WTC11 (cell line): ENCODE results near the gene UGT1A5. TPM values are rescaled to one million over a fixed set of nuclear protein-coding genes. Genes with fewer than 3 reads are reported as not detected.

ENCODE experiments used
- ATAC-seq: fragments of 200-7000 bp; cut with Tn5 transposase; 2 replicates; pipeline ENCODE4 v1.10.0; 2021; ENCODE audit warnings: mild to moderate bottlenecking, moderate library complexity
- CTCF ChIA-PET: fragments of 300-600 bp; sonication (Branson Sonifier 250); formaldehyde crosslinking; loops from one replicate; lab custom pipeline; 2021; ENCODE audit warnings: antibody characterized with exemption; lab: Charles Lee
- POLR2A ChIA-PET: fragments of 350-600 bp; sonication (Branson Sonifier 250); formaldehyde crosslinking; loops from one replicate; lab custom pipeline; 2021; ENCODE audit warnings: antibody characterized with exemption; lab: Charles Lee
- DNase-seq: peaks from one replicate; pipeline ENCODE4 v3.0.0; 2021; ENCODE audit warnings: low spot score
- H3K27ac Mint-ChIP-seq: 2 replicates; pipeline ENCODE4 v1.8.0; 2021; ENCODE audit warnings: mixed read lengths
- H3K27me3 Mint-ChIP-seq: 2 replicates; pipeline ENCODE4 v1.8.0; 2021; ENCODE audit warnings: low read depth, mild to moderate bottlenecking, moderate library complexity, mixed read lengths
- H3K36me3 Mint-ChIP-seq: 2 replicates; pipeline ENCODE4 v1.8.0; 2021; ENCODE audit warnings: mixed read lengths
- H3K4me1 Mint-ChIP-seq: 2 replicates; pipeline ENCODE4 v1.8.0; 2022; ENCODE audit warnings: mixed read lengths
- H3K4me3 Mint-ChIP-seq: 2 replicates; pipeline ENCODE4 v1.8.0; 2021; ENCODE audit warnings: mild to moderate bottlenecking, moderate library complexity, mixed read lengths
- H3K9me3 Mint-ChIP-seq: 2 replicates; pipeline ENCODE4 v1.8.0; 2021; ENCODE audit warnings: mixed read lengths
- FOXJ3 ChIP-seq: sonication (generic); formaldehyde crosslinking; IDR thresholded peaks from 2 replicates; pipeline ENCODE4 v1.9.0; 2021; ENCODE audit warnings: missing genetic modification reagents, mild to moderate bottlenecking, borderline replicate concordance
- HMGA2 ChIP-seq: fragments of 250-450 bp; sonication (Bioruptor Pico); IDR thresholded peaks from 2 replicates; pipeline ENCODE4 v1.4.0; 2021; ENCODE audit warnings: mild to moderate bottlenecking, moderate library complexity
- NR1H2 ChIP-seq: sonication (generic); formaldehyde crosslinking; IDR thresholded peaks from 2 replicates; pipeline ENCODE4 v1.9.0; 2021; ENCODE audit warnings: mild to moderate bottlenecking, moderate library complexity, missing genetic modification reagents
- SP1 ChIP-seq: sonication (generic); formaldehyde crosslinking; conservative IDR thresholded peaks from 2 replicates; pipeline ENCODE4 v1.8.1; 2022; ENCODE audit warnings: missing genetic modification reagents
- TCF7 ChIP-seq: sonication (generic); formaldehyde crosslinking; IDR thresholded peaks from 2 replicates; pipeline ENCODE4 v1.8.0; 2022; ENCODE audit warnings: mild to moderate bottlenecking, low read depth, missing genetic modification reagents, moderate library complexity
- ZNF396 ChIP-seq: fragments of 250-450 bp; sonication (Bioruptor Pico); IDR thresholded peaks from 2 replicates; pipeline ENCODE4 v1.8.0; 2021; ENCODE audit warnings: mild to moderate bottlenecking, moderate library complexity, borderline replicate concordance
- total RNA-seq: library from RNA; stranded (reverse); gene quantifications from 3 replicates; pipeline ENCODE4 v1.2.3, GENCODE V29; 2021
- TF ChIP-seq, protein P1 (sequence below): sonication (generic); formaldehyde crosslinking; IDR thresholded peaks from 2 replicates; pipeline ENCODE4 v1.8.1; 2022; ENCODE audit warnings: mild to moderate bottlenecking, moderate library complexity, missing genetic modification reagents
- TF ChIP-seq, protein P2 (sequence below): sonication (generic); formaldehyde crosslinking; IDR thresholded peaks from 2 replicates; pipeline ENCODE4 v1.8.0; 2023; ENCODE audit warnings: missing genetic modification reagents, mild to moderate bottlenecking, borderline replicate concordance
- TF ChIP-seq, protein P3 (sequence below): sonication (generic); formaldehyde crosslinking; IDR thresholded peaks from 2 replicates; pipeline ENCODE4 v1.8.1; 2022; ENCODE audit warnings: low read depth, mild to moderate bottlenecking, moderate library complexity, missing genetic modification reagents, borderline replicate concordance
- TF ChIP-seq, protein P4 (sequence below): sonication (generic); formaldehyde crosslinking; IDR thresholded peaks from 2 replicates; pipeline ENCODE4 v1.8.0; 2022; ENCODE audit warnings: mild to moderate bottlenecking, missing genetic modification reagents
- TF ChIP-seq, protein P5 (sequence below): fragments of 250-450 bp; sonication (Bioruptor Pico); conservative IDR thresholded peaks from 2 replicates; pipeline ENCODE4 v1.9.0; 2021; ENCODE audit warnings: mild to moderate bottlenecking
- TF ChIP-seq, protein P6 (sequence below): sonication (generic); formaldehyde crosslinking; IDR thresholded peaks from 2 replicates; pipeline ENCODE4 v1.8.1; 2023; ENCODE audit warnings: mild to moderate bottlenecking, moderate library complexity, missing genetic modification reagents
- TF ChIP-seq, protein P7 (sequence below): sonication (generic); formaldehyde crosslinking; IDR thresholded peaks from 2 replicates; pipeline ENCODE4 v1.8.1; 2023; ENCODE audit warnings: mild to moderate bottlenecking, missing genetic modification reagents, moderate library complexity

UGT1A5 gene
- total RNA-seq, 1 experiment from 2014 or later: not detected

DNA sequence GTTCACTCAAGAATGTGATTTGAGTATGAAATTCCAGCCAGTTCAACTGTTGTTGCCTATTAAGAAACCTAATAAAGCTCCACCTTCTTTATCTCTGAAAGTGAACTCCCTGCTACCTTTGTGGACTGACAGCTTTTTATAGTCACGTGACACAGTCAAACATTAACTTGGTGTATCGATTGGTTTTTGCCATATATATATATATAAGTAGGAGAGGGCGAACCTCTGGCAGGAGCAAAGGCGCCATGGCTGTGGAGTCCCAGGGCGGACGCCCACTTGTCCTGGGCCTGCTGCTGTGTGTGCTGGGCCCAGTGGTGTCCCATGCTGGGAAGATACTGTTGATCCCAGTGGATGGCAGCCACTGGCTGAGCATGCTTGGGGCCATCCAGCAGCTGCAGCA is 47.3 kb downstream of the UGT1A5 start, which contains the start of gene UGT1A1:
TSS of gene UGT1A1 (plus strand) at position 228 of the 400 bp plus-strand sequence. CDS start at position 246, 18 bp downstream.
- Mint-ChIP-seq H3K4me1 (no peaks in the 10 kb centered on the region), H3K4me3 (no peak within 1 kb of the TSS), H3K27me3 (peaks cover 7% of the 10 kb centered on the region; the same call in 1 of the 2 replicates), H3K9me3 (peaks cover 14% of the 10 kb centered on the region), H3K27ac (no peak within 1 kb of the TSS), H3K36me3 (no peaks in the 10 kb centered on the region)
- TF ChIP-seq TCF7 (no peak), HMGA2 (CRISPR knock-in tag) (no peak), FOXJ3 (CRISPR knock-in tag) (no peak), SP1 (no peak), NR1H2 (no peak), ZNF396 (CRISPR knock-in tag) (no peak)
- TF ChIP-seq, protein P1, sequence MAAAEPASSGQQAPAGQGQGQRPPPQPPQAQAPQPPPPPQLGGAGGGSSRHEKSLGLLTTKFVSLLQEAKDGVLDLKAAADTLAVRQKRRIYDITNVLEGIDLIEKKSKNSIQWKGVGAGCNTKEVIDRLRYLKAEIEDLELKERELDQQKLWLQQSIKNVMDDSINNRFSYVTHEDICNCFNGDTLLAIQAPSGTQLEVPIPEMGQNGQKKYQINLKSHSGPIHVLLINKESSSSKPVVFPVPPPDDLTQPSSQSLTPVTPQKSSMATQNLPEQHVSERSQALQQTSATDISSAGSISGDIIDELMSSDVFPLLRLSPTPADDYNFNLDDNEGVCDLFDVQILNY: no peak
- TF ChIP-seq, protein P2, sequence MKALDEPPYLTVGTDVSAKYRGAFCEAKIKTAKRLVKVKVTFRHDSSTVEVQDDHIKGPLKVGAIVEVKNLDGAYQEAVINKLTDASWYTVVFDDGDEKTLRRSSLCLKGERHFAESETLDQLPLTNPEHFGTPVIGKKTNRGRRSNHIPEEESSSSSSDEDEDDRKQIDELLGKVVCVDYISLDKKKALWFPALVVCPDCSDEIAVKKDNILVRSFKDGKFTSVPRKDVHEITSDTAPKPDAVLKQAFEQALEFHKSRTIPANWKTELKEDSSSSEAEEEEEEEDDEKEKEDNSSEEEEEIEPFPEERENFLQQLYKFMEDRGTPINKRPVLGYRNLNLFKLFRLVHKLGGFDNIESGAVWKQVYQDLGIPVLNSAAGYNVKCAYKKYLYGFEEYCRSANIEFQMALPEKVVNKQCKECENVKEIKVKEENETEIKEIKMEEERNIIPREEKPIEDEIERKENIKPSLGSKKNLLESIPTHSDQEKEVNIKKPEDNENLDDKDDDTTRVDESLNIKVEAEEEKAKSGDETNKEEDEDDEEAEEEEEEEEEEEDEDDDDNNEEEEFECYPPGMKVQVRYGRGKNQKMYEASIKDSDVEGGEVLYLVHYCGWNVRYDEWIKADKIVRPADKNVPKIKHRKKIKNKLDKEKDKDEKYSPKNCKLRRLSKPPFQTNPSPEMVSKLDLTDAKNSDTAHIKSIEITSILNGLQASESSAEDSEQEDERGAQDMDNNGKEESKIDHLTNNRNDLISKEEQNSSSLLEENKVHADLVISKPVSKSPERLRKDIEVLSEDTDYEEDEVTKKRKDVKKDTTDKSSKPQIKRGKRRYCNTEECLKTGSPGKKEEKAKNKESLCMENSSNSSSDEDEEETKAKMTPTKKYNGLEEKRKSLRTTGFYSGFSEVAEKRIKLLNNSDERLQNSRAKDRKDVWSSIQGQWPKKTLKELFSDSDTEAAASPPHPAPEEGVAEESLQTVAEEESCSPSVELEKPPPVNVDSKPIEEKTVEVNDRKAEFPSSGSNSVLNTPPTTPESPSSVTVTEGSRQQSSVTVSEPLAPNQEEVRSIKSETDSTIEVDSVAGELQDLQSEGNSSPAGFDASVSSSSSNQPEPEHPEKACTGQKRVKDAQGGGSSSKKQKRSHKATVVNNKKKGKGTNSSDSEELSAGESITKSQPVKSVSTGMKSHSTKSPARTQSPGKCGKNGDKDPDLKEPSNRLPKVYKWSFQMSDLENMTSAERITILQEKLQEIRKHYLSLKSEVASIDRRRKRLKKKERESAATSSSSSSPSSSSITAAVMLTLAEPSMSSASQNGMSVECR (CRISPR knock-in tag): no peak
- TF ChIP-seq, protein P3, sequence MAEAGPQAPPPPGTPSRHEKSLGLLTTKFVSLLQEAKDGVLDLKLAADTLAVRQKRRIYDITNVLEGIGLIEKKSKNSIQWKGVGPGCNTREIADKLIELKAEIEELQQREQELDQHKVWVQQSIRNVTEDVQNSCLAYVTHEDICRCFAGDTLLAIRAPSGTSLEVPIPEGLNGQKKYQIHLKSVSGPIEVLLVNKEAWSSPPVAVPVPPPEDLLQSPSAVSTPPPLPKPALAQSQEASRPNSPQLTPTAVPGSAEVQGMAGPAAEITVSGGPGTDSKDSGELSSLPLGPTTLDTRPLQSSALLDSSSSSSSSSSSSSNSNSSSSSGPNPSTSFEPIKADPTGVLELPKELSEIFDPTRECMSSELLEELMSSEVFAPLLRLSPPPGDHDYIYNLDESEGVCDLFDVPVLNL: no peak
- TF ChIP-seq, protein P4, sequence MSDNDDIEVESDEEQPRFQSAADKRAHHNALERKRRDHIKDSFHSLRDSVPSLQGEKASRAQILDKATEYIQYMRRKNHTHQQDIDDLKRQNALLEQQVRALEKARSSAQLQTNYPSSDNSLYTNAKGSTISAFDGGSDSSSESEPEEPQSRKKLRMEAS: no peak
- TF ChIP-seq, protein P5, sequence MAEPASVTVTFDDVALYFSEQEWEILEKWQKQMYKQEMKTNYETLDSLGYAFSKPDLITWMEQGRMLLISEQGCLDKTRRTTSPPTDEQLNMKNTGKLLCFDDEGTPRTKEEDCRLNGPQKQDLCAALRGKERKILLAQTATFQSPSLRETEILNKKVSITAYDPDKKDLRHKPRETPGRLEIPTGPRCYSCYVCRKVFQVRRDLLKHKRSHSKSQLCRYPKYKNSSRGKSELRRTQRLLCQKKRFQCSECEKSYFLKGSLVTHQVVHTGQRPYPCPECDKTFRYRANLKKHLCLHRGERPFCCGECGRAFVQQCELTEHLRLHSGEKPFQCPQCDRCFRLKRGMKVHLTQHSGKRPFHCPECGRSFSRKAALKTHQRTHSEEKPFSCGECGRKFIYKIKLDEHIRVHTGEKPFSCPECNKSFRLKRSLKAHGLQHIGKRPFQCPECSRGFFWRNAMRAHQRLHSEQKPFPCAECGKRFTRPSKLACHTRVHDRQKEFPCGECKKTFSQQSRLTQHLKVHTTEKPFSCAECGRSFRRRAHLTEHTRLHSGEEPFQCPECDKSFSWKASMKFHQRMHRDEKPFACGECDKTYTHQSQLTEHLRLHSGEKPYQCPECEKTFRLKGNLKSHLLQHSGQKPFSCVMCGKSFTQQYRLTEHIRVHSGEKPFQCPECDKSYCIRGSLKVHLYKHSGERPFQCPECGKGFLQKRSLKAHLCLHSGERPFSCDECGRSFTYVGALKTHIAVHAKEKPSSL (CRISPR knock-in tag): no peak
- TF ChIP-seq, protein P6, sequence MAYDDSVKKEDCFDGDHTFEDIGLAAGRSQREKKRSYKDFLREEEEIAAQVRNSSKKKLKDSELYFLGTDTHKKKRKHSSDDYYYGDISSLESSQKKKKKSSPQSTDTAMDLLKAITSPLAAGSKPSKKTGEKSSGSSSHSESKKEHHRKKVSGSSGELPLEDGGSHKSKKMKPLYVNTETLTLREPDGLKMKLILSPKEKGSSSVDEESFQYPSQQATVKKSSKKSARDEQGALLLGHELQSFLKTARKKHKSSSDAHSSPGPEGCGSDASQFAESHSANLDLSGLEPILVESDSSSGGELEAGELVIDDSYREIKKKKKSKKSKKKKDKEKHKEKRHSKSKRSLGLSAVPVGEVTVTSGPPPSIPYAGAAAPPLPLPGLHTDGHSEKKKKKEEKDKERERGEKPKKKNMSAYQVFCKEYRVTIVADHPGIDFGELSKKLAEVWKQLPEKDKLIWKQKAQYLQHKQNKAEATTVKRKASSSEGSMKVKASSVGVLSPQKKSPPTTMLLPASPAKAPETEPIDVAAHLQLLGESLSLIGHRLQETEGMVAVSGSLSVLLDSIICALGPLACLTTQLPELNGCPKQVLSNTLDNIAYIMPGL (CRISPR knock-in tag): no peak
- TF ChIP-seq, protein P7, sequence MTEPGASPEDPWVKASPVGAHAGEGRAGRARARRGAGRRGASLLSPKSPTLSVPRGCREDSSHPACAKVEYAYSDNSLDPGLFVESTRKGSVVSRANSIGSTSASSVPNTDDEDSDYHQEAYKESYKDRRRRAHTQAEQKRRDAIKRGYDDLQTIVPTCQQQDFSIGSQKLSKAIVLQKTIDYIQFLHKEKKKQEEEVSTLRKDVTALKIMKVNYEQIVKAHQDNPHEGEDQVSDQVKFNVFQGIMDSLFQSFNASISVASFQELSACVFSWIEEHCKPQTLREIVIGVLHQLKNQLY (CRISPR knock-in tag): no peak
- DNase-seq (no peak), ATAC-seq (no peak)
- CTCF ChIA-PET: no interaction called here
- POLR2A ChIA-PET: no interaction called here
